Karpas-422 (cell line): Measurements from ENCODE around the gene CCDC81. TPM values are rescaled to one million over a fixed set of nuclear protein-coding genes. Genes with fewer than 3 reads are reported as not detected.

Experiments used
- DNase-seq: peaks from one replicate; pipeline ENCODE4 v3.0.0-alpha.2; 2015
- H2AFZ ChIP-seq: fragments of 200-600 bp; sonication (generic); 2 replicates; pipeline ENCODE4 v1.6.1; 2014; ENCODE audit warnings: antibody characterized with exemption, low read length, mixed read lengths
- H3K27ac ChIP-seq: fragments of 200-600 bp; sonication (generic); 2 replicates; pipeline ENCODE4 v1.5.1; 2014; ENCODE audit warnings: mild to moderate bottlenecking, low read length, moderate library complexity
- H3K27me3 ChIP-seq: fragments of 200-600 bp; sonication (generic); 2 replicates; pipeline ENCODE4 v1.6.1; 2014; ENCODE audit warnings: low read length, mixed read lengths
- H3K36me3 ChIP-seq: fragments of 200-600 bp; sonication (generic); 2 replicates; pipeline ENCODE4 v1.6.1; 2014; ENCODE audit warnings: low read length, mixed read lengths; ENCODE audit not compliant: insufficient read depth
- H3K4me1 ChIP-seq: fragments of 200-600 bp; sonication (generic); 2 replicates; pipeline ENCODE4 v1.6.1; 2014; ENCODE audit warnings: mild to moderate bottlenecking, low read length, mixed read lengths
- H3K4me2 ChIP-seq: fragments of 200-600 bp; sonication (generic); 2 replicates; pipeline ENCODE4 v1.6.1; 2014; ENCODE audit warnings: low read length, low read depth, mild to moderate bottlenecking; ENCODE audit not compliant: poor library complexity, severe bottlenecking
- H3K4me3 ChIP-seq: fragments of 200-600 bp; sonication (generic); 2 replicates; pipeline ENCODE4 v1.5.1; 2014; ENCODE audit warnings: mild to moderate bottlenecking, antibody characterized with exemption, low read length, mixed read lengths
- H3K79me2 ChIP-seq: fragments of 200-600 bp; sonication (generic); 2 replicates; pipeline ENCODE4 v1.6.1; 2014; ENCODE audit warnings: mild to moderate bottlenecking, low read length, mixed read lengths
- H3K9ac ChIP-seq: fragments of 200-600 bp; sonication (generic); 2 replicates; pipeline ENCODE4 v1.6.0; 2014; ENCODE audit warnings: low read length
- H3K9me2 ChIP-seq: fragments of 200-600 bp; sonication (generic), shearing (Covaris generic); replicated peaks from 2 replicates; pipeline ENCODE4 v1.6.0; 2014; ENCODE audit warnings: mild to moderate bottlenecking, low read length, moderate library complexity; ENCODE audit not compliant: insufficient read depth
- H3K9me3 ChIP-seq: fragments of 300-700, 200-600 bp; sonication (generic); 2 replicates; pipeline ENCODE4 v1.6.1; 2014; ENCODE audit warnings: low read length, mixed read lengths
- H4K20me1 ChIP-seq: fragments of 200-600 bp; sonication (generic); 2 replicates; pipeline ENCODE4 v1.6.1; 2014; ENCODE audit warnings: mild to moderate bottlenecking, antibody characterized with exemption, low read length, low read depth; ENCODE audit not compliant: insufficient read depth
- total RNA-seq: library from RNA; depleted of rRNA; stranded (reverse); fragments of >200 nt; shearing (Covaris generic); gene quantifications from 2 replicates; pipeline ENCODE4 v1.2.3, GENCODE V29; 2014; ENCODE audit warnings: low replicate concordance

CCDC81 gene
- total RNA-seq, 1 experiment from 2014 or later = 1.6 TPM

DNA sequence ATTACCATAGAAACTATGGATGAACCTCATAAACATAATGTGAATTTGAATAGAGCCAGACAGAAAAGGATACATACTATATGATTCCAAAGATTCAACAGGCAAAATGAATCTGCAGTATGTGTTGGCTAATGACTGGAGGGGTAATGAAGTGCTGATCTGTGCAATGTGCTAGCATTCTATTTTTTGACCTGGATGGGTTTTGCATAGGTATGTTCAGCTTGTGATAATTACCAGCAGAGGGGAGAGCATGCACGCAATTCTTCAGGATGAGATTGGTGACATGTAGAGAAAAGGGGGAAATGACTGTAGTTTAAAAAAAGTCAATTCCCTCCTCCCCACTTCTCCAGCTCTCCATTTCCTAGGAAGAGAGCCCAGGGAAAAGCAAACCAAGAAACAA lies 618 bp upstream of the CCDC81 start:
- Histone ChIP-seq H3K27ac (no peak overlapping the region), H4K20me1 (no peaks in the 10 kb centered on the region), H3K4me2 (no peak overlapping the region), H3K9me2 (no peaks in the 10 kb centered on the region), H3K4me3 (no peak overlapping the region), H3K4me1 (no peaks in the 10 kb centered on the region), H3K9me3 (peaks cover 2% of the 10 kb centered on the region; the same call in 1 of the 2 replicates), H2AFZ (no peak overlapping the region), H3K36me3 (no peaks in the 10 kb centered on the region), H3K79me2 (no peaks in the 10 kb centered on the region), H3K27me3 (no peaks in the 10 kb centered on the region), H3K9ac (no peak overlapping the region)
- DNase-seq = no peak

DNA sequence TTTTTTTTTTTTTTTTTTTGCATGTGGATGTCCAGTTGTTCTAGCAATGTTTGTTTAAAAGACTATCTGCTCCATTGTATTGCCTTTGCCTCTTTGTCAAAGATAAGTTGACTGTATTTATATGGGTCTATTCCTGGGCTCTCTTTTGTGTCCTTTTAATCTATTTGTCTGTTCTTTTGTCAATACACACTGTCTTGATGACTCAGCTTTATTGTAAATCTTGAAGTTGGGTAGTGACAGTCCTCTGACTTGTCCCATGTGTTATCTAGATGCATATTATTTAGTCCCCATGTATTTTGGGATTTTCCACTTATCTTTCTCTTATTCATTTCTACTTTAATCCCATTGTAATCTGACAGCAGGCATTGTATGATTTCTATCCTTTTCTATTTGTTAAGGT lies 3.3 kb downstream of the CCDC81 start:
- Histone ChIP-seq H3K79me2 (no peaks in the 10 kb centered on the region), H2AFZ (no peak overlapping the region), H3K9me3 (peaks cover 2% of the 10 kb centered on the region; the same call in 1 of the 2 replicates), H3K27ac (no peak overlapping the region), H3K27me3 (no peaks in the 10 kb centered on the region), H4K20me1 (no peaks in the 10 kb centered on the region), H3K9me2 (no peaks in the 10 kb centered on the region), H3K4me1 (no peaks in the 10 kb centered on the region), H3K4me3 (no peak overlapping the region), H3K4me2 (no peak overlapping the region), H3K36me3 (no peaks in the 10 kb centered on the region), H3K9ac (no peak overlapping the region)
- DNase-seq = no peak

- Histone ChIP-seq H3K36me3 (no peaks in the 10 kb centered on the region), H3K4me3 (no peak overlapping the region), H3K4me2 (no peak overlapping the region), H2AFZ (no peak overlapping the region), H3K4me1 (0 out of 2 replicates have a peak, but pooled peaks cover 5% of the 10 kb centered on the region), H3K27ac (no peak overlapping the region), H3K9me2 (no peaks in the 10 kb centered on the region), H3K9ac (no peak overlapping the region), H3K9me3 (peaks cover 2% of the 10 kb centered on the region; the same call in 1 of the 2 replicates), H4K20me1 (no peaks in the 10 kb centered on the region), H3K79me2 (no peaks in the 10 kb centered on the region), H3K27me3 (no peaks in the 10 kb centered on the region)
- DNase-seq = no peak
Observed at GRCh38 chr11:86380295-86381059, 5.8 kb downstream of the CCDC81 start.

DNA sequence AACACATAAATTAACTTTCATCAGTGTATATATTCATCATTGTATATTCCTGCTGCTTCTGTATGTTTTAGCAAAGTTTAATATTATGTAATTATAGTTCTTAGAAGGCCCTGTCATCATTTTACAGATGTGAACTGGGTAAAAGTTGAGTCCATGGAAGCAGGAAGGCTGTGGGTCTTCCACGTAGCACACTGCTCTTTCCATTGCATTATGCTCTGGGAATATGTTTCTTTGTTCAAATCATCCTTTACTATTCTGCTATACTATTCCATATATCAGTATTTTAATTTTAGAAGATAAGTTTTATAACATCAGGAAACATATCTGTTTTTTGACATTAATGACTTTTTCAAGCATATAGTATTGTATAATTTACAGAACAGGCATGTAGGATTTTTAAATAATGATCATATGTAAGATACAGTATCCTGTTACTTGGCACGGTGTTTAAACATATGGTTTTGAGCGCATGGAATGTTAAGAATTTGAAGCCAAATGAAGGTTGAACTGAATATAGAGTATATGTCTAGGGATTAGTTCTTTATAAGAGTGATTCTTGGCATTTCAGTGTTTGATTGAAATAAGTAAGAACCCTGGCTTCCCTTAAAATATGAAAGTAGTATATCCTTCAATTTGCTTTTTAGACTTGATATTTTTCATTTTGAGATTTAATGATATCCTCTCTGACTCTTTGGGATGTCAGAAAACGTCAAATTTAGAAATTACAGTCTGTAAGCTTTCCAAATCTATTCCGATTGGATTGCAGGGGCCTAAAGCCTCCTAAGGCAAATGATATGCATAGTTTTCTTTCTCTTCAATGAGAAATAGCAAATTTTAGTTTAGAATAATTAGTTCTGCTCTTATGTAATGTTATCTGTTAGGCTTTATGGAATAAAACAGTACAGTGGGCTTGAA lies 8.6 kb downstream of the CCDC81 start:
- DNase-seq = no peak
- Histone ChIP-seq H3K9me3 (no peaks in the 10 kb centered on the region), H3K4me3 (no peak overlapping the region), H3K9ac (no peak overlapping the region), H3K9me2 (no peaks in the 10 kb centered on the region), H3K4me1 (0 out of 2 replicates have a peak, but pooled peaks cover 5% of the 10 kb centered on the region), H3K4me2 (no peak overlapping the region), H3K27me3 (no peaks in the 10 kb centered on the region), H3K79me2 (no peaks in the 10 kb centered on the region), H2AFZ (no peak overlapping the region), H3K36me3 (no peaks in the 10 kb centered on the region), H4K20me1 (no peaks in the 10 kb centered on the region), H3K27ac (no peak overlapping the region)

- no peak overlapping the region for H3K4me2 ChIP-seq
- H3K9me2 ChIP-seq = no peaks in the 10 kb centered on the region
- H3K27ac ChIP-seq = no peak overlapping the region
- no peaks in the 10 kb centered on the region for H3K9me3 ChIP-seq
- no peak overlapping the region for H2AFZ ChIP-seq
- no peak overlapping the region for H3K4me3 ChIP-seq
- no peaks in the 10 kb centered on the region for H3K36me3 ChIP-seq
- H3K79me2 ChIP-seq = no peaks in the 10 kb centered on the region
- H3K27me3 ChIP-seq = no peaks in the 10 kb centered on the region
- DNase-seq = no peak
- H4K20me1 ChIP-seq = no peaks in the 10 kb centered on the region
- no peak overlapping the region for H3K9ac ChIP-seq
- 0 out of 2 replicates have a peak, but pooled peaks cover 5% of the 10 kb centered on the region for H3K4me1 ChIP-seq
Observed at GRCh38 chr11:86386283-86386682, 11.6 kb downstream of the CCDC81 start.

GRCh38 chr11:86386746-86387145 lies 12.1 kb downstream of the CCDC81 start:
- Histone ChIP-seq H3K4me3 (no peak overlapping the region), H3K4me1 (0 out of 2 replicates have a peak, but pooled peaks cover 5% of the 10 kb centered on the region), H2AFZ (no peak overlapping the region), H3K9me2 (no peaks in the 10 kb centered on the region), H3K27ac (no peak overlapping the region), H3K9ac (no peak overlapping the region), H3K36me3 (no peaks in the 10 kb centered on the region), H3K79me2 (no peaks in the 10 kb centered on the region), H3K9me3 (no peaks in the 10 kb centered on the region), H3K27me3 (no peaks in the 10 kb centered on the region), H4K20me1 (no peaks in the 10 kb centered on the region), H3K4me2 (no peak overlapping the region)
- DNase-seq = no peak

- no peaks in the 10 kb centered on the region for H3K27me3 ChIP-seq
- no peaks in the 10 kb centered on the region for H3K9me3 ChIP-seq
- no peak for DNase-seq
- H3K4me1 ChIP-seq = 0 out of 2 replicates have a peak, but pooled peaks cover 5% of the 10 kb centered on the region
- no peaks in the 10 kb centered on the region for H4K20me1 ChIP-seq
- H3K9ac ChIP-seq = no peak overlapping the region
- H3K9me2 ChIP-seq = no peaks in the 10 kb centered on the region
- H3K4me2 ChIP-seq = no peak overlapping the region
- no peak overlapping the region for H2AFZ ChIP-seq
- H3K79me2 ChIP-seq = no peaks in the 10 kb centered on the region
- H3K27ac ChIP-seq = no peak overlapping the region
- no peaks in the 10 kb centered on the region for H3K36me3 ChIP-seq
- H3K4me3 ChIP-seq = no peak overlapping the region
Observed at GRCh38 chr11:86388198-86388597, 13.5 kb downstream of the CCDC81 start.

DNA sequence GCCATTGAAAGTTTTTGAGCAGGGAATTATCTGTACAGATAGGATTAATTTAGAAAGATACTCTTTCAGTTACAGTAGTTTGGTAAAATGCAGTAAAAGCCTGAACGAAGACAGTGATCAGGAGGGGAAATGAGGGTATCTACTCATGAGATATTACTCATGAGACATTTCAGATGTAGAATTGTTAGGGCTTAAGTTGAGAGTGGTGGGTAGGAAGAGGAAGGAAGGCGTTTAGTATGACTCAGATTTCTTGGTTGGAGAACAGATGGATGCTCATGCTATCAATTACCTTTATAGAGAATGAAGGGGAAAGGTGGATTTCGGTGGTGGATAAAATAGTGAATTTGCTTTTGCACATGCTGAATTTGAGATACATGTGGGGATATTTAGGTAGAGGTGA lies 15.8 kb downstream of the CCDC81 start:
- Histone ChIP-seq H3K4me3 (no peak overlapping the region), H3K9ac (no peak overlapping the region), H3K4me2 (no peak overlapping the region), H4K20me1 (no peaks in the 10 kb centered on the region), H3K27me3 (no peaks in the 10 kb centered on the region), H3K27ac (no peak overlapping the region), H3K79me2 (no peaks in the 10 kb centered on the region), H3K4me1 (no peaks in the 10 kb centered on the region), H3K36me3 (no peaks in the 10 kb centered on the region), H2AFZ (no peak overlapping the region), H3K9me3 (no peaks in the 10 kb centered on the region), H3K9me2 (no peaks in the 10 kb centered on the region)
- no peak for DNase-seq
